NCI-H774 (cell line): ENCODE data around the gene NBAS.
"Not testable (repeated sequence)": the region's sequence is repeated elsewhere in the genome, so short reads cannot be mapped to it uniquely, and the experiment has no call there.

Source experiments
- DNase-seq: peaks from one replicate; lab custom pipeline; 2025; lab: John Stamatoyannopoulos, UW

NBAS gene

DNA sequence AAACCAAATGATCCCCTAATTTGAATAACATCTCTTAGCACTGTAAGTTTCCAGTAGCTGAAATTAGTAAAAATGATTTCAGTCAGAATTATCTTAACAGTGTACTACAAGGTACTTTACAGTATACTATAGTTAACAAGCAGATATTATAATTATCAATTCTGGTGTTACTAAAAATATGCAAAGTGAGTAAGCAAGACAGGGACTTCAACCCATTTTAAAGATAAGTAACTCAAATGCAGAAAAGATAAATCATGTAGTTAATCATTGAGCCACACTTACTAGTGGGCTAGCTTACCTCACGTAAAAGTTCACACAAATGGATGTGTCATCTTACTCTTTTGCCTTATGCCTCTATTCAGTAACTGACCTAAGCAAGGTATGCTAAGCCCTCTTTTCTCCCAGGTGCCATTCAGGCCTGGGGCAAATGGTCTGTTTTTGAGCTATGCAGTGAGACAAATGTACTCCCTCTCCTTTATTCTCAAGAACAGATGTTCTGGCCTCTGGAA, 101.0 kb downstream of the NBAS start:
- no peak for DNase-seq

DNA sequence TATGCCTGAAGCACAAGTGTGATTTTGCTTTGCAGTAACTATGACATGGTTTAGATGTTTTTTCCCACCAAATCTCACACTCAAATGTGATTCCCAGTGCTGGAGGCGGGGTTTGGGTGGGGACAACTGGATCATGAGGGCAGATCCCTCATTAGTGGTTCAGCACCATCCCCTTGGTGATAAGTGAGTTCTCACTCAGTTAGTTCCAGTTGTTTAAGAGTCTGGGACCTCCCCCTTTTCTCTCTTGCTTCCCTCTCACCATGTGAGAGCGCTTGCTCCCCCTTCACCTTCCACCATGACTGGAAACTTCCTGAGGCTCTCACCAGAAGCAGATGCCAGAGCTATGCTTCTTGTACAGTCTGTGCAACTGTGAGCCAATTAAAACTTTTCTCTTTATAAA, 102.9 kb downstream of the NBAS start:
- no peak for DNase-seq

DNA sequence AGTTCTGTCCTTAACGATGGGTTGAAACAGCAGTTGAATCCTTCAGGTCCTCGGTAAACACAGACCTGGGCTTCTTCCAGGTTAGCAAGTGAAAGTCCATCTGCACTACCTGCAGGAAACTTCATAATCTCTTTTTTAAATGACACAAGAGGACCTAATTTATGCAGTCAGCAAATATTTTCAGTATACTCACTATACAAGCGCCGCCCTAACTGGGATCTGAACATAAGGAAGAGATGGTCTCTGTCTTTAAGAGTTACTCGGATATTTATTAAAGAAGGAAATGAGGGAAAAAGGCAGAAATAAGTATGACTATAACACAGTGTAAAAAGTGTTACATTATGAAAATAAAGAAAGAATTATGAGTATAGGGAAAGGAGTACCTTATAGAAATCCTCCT, 103.3 kb downstream of the NBAS start:
- no peak for DNase-seq

DNA sequence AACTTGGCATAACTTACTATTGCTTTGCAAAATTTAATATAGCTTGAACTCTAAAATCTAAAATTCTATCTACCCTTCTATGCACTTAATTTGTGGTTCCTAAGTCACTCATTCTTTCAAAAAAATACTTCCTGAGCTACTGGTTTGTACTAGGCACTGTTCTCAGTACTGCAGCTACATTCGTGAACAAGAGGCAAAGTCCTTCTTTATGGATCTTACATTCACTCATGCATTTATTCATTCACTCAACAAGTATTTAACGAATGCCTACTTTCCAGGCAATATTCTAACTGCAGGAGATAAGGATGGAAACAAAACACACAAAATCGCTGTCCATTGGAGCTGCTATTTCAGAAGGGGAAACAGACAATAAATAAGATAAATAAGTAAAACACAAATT, 104.8 kb downstream of the NBAS start:
- no peak for DNase-seq

DNA sequence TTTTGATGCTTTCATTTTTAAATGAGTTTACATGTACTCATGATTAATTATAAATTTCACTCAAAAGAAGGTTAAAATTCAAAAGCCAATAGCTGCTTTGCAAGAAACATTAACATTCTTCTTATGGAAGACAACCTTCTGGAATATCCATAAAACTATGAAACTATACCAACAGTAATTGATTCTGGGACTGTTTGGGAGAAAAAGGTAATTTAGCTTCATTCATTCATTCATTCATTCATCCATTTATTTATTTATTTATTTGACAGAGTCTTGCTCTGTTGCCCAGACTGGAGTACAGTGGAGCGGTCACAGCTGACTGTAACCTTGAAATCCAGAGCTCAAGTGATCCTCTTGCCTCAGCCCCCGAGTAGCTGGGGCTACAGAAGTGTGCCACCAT, 110.3 kb downstream of the NBAS start:
- no peak for DNase-seq

DNA sequence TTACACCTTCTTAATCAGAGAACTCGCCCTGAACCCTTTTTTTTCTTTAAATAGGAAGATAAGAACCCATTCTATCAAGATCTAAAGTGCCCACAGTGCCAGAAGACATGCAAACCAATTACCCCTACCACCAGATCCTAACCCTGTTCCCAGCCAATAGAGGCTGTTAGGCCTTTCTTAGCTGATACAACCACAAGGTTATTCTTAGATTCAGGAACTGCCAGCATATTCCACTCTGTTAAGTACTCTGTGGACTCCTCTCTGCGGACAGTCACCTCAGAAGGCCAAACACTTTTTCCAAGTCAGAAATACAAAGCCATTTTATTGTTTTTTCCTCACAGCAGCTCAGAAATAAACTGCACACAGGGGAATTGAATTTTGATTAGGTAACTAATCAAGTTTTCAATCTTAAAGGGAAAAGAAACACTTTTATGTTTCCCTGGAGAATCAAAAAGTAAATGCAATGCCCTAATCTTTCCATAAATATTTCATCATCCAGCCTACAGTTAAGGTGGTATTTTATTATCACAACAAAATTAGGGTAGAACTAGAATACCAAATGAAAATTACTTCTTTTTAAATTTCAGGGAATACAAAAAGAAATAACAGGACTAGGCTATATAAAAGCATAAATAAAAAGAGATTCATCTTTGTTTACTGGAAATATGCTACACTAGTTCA, 111.4 kb downstream of the NBAS start:
- no peak for DNase-seq

DNA sequence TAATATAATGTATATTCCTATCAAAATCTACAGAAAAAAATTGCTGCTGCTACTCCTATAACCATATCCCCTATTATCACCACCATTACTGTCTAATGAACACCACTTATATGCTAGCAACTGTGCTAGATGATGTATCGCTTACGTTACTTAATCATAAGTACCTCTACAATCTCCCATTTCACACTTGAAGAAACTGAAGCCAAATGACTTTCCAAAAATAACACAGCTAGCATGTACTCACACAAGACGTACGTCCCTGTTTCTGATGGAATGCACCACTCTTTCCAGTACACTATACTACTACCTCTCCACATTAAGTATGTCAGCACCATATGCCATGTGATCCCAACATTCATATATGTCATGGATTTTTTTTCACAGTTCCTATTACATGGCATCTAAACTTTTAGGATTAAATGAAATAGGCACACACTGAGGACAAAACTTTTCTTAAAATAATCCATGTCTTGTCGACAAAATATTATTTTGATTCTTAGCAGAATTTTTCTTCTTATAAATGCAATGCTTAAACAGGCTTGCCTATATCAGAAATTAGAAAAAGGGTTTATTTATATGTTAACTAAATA, 112.8 kb downstream of the NBAS start:
- no peak for DNase-seq

- no peak for DNase-seq
These were observed 113.8 kb downstream of the NBAS start for GRCh38 chr2:15447381-15447780.

- no peak for DNase-seq
These were observed 114.2 kb downstream of the NBAS start for GRCh38 chr2:15446961-15447360.

GRCh38 chr2:15445891-15446562, 115.1 kb downstream of the NBAS start:
- DNase-seq, result no peak

GRCh38 chr2:15439768-15440524, 121.2 kb downstream of the NBAS start:
- DNase-seq, result not testable (repeated sequence)

DNA sequence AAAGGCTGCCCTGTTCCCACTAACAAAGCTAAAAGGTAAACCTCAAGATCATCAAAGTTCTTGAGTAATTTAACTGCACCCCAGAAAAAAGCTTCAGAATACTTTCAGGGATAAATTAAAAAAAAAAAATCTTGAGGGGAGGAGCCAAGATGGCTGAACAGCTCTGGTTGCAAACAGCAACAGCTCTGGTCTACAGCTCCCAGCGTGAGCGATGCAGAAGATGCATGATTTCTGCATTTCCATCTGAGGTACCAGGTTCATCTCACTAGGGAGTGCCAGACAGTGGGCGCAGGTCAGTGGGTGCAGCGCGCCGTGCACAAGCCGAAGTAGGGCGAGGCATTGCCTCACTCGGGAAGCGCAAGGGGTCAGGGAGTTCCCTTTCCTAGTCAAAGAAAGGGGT, 121.8 kb downstream of the NBAS start:
- not testable (repeated sequence) for DNase-seq

GRCh38 chr2:15436195-15436594, 124.9 kb downstream of the NBAS start:
- DNase-seq, result no peak

DNA sequence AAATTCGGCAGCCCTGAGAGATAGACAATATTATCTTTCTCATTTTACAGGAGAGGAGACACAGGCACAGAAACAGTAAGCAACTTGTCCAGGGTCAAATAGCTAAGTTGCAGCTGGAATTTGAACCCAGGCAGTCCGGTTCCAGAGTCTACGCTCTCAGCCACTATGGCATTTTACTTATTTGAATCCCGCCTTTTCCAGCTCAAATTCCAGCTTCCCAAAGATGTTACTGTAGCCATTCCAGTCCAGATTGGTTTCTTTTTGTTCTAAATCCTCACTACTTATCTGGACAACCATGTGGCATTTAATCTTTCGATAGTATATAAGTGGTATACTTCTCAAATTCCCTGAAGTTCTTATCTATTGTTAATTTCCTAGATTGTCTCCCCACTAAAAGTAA, 125.7 kb downstream of the NBAS start:
- no peak for DNase-seq

DNA sequence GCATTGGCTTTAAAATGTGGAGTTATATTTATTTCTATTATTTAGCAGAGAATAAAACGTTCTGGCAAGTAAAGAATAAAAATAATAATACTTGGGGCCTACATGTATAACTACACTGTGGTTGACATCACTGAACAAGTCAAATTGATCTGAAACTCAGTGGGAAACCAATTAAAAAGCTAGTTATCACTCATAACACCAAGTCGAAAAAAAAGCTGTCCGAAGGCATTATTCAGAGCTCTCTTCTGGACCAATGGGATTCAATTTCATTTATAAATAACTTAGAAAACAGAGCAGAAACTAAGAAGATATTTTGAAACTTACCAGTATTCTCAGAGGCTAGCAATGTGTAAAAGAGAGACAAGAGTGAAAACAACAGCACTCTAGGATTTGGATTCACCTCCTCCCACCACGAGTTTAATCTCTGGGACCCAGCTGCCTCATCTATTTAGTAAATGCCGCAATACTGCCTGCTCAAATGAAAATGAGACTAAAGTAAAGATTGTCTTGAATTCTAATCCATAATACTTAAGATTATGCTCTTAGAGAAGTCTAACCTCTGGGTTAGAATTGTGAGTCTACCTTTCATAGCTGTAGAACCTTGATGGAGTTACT, 128.4 kb downstream of the NBAS start:
- no peak for DNase-seq

DNA sequence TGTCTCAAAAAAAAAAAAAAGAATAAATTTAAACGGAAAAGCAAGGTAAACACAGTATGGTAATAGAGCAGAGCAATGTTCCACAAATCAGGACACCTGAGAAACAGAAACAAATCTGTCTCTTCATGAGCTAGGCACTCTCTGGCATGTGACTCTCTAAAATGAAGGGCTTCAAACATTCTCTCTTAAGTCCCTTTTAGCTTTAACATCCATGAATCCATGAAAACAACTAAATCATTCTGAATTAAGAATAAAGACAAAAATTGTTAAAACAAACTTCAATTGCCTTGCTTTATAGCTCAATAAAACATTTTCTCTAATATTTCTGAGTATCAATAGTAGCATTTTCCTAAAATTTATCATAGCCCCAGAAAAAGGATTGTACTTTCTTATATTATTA, 132.1 kb downstream of the NBAS start:
- no peak for DNase-seq

GRCh38 chr2:15427987-15428386, 133.1 kb downstream of the NBAS start:
- DNase-seq, result no peak

GRCh38 chr2:15426606-15427005, 134.5 kb downstream of the NBAS start:
- DNase-seq, result no peak

DNA sequence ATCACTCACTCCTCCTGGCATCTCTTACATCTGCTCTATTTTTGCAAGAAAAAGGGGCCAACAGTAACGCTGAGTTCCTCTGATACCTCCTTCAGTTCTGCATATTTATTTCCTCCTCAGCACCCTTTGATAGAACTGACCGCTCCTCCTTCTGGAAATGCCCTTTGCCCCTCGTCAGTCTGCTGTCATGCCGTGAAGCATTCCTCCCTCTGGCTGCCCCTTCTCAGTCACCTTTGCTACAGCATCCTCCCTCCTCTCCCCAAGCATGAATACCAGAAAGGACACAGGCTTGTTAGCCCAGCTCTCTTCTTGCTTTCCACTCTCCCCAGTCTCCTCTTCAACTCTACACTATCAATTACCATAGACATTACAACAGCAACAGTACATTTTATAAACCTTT, 135.4 kb downstream of the NBAS start:
- DNase-seq, result no peak

DNA sequence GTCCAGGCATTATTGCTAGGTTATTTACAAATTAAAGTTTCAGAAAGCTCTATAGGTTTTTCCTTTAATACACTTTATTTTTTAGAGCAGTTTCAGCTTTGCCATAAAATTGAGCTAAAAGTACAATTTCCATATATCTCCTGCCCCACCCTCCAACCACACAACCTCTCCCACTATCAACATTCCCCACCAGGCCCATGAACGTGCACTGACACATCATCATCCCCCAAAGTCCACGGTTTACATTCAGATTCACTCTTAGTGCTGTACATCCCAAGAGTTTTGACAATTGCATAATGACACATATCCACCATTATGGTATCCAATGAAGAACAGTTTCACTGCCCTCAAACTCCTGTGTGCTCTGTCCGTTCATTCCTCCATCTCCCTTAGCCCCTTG, 139.4 kb downstream of the NBAS start:
- DNase-seq, result no peak

DNA sequence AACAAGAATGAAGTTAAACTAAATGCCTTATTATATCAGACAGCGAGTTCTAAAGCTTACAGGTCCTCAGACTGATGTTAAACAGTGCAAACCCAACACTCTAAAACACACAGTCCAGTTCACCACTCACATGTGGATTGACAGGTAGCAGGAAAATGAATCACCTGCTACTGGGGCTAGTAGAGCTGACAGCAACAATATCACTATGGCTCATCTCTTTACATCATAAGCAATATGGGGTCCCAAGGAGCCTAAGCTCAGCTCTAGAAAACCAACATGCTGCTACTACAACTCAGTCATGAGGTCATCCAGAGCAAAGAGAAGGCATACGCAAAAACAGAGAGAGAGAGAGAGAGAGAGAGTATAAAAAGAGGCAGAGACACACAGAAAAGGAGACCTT, 145.4 kb downstream of the NBAS start:
- DNase-seq, result no peak

DNA sequence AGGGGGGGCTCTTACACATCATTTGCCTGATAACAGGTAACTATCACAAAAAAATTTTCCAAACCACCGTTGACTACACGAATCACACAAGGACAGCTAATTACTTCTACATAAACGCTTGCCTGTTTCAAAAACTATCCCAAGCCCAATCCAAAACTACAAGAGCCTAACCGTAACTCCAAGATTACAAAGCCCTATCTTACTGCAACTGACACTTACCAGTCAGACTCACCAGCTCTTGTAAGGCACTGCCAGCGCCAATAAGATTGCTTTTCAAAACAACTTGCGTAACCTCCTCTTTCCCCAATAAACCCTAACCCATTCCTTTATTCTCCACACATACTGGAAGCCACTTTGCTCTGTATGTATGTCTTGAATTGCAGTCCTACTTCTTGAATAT, 148.4 kb downstream of the NBAS start:
- no peak for DNase-seq
